Measurements from ENCODE around the gene NAA30. TPM values are rescaled to one million over a fixed set of nuclear protein-coding genes. Genes with fewer than 3 reads are reported as not detected.

NAA30 gene
- total RNA-seq, 2 experiments from 2014 or later = 21.0 to 22.2 TPM

- CTCF ChIA-PET = no interaction called here
- POLR2A ChIA-PET = no interaction called here
These were observed 1.3 kb downstream of the NAA30 start for GRCh38 chr14:57391517-57392195.

- CTCF ChIA-PET = no interaction called here
- POLR2A ChIA-PET = no interaction called here
These were observed 2.4 kb downstream of the NAA30 start for GRCh38 chr14:57392830-57393229.

DNA sequence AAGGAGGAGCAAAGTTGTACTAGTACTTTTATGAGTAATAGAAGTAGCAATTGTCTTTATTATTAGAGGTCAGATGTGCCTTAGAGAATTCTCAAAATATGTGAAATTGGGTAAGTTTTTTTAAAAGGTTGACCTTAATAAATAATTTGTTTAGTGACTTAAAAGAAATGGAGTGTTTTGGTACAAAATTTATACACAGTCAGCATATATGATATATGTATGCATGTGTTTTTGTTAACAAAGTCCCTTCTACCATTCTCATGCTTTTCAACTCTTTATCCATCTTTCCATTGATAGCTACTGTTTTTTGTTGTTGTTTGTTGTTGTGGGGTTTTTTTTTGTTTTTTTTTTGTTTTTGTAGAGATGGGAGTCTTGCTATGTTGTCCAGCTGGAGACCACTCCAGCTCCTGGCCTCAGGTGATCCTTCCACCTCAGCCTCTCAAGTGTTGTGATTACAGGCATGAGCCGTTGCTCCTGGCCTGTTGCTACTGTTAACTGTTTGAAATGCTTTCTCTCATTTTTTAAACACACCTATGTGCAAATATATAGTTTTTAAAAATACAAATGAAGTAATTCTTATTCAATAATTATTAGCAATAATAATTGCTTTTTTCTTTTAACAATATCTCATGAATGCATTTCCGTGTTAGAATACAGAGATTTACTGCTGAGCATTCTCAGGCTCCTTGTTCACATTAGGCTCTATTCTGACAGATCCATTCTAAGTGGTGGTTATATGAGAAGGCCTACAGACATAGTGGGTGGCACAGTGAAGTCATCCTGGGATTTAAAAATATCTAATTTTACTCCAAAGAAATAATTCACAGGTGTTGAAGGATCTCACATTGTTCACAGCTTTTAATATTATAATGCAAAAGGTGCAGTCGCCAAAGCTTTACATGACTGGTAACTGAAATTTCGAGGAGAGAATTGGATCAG lies 10.4 kb downstream of the NAA30 start:
- POLR2A ChIA-PET = no interaction called here
- CTCF ChIA-PET = no interaction called here

GRCh38 chr14:57401501-57401900 lies 11.1 kb downstream of the NAA30 start:
- ChIA-PET CTCF (no interaction called here), POLR2A (no interaction called here)

GRCh38 chr14:57402173-57402852 lies 11.9 kb downstream of the NAA30 start:
- ChIA-PET POLR2A (no interaction called here), CTCF (interaction anchor here (0.7 kb wide), 2 partner anchors 337 to 910 kb away, joined by 4 read pairs; no protein-coding TSS in a partner anchor)

DNA sequence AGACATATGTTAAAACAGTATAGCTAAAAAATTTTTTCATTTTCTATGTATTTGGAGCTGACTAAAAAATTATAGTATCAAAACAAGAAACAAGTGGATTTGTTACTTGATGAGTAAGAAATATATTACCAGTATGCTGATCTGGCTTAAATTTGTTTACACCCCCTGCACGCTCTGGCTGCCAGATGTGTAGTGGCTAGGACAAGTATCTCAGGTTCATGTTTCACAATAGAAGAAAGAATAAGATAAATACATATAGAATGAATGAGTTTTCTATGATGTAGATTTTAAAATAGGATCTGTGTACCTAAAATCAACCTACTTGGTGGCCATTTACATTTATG lies 13.1 kb downstream of the NAA30 start:
- POLR2A ChIA-PET = no interaction called here
- CTCF ChIA-PET = no interaction called here

DNA sequence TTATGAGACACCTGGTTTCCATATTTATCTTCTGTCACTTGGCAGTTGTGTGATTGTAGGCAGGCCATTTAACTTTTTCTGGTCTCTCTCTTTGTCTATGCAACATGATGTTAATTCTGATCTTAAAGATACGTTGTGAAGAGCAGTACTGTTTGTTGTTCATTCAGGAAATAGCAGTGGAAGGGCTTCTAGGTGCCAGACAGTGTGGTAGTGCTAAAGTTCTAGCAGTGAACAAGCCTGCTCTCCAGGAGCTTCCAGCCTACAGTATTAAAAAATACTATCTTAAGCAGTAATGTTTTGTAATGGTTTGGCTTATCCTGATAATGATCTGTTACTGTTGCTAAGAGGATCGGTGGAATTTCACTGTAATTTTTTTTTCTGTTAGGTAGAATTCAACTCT lies 15.2 kb downstream of the NAA30 start:
- CTCF ChIA-PET = no interaction called here
- POLR2A ChIA-PET = interaction anchor here (0.5 to 0.6 kb wide), 2 partner anchors 12 to 229 kb away, joined by 3 to 5 read pairs; no protein-coding TSS in a partner anchor

DNA sequence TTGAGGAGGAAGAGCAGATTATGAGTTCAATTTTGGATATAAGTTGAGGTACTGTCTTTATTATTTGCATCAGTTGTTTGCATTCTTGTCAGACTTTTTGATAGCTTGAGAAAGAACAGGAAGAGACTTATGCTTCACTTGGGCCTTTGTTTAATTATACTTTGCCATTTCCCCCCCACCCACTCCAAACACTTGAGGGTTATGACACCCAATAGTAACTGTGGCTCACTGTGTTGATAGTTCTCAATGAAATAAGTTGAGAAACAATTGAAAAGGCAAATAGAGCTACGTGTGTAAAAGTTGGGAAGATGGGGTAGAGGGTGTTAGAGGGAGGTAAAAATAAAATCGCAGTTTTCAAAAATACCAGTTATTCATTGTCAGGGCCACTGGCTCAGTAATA lies 17.7 kb downstream of the NAA30 start:
- ChIA-PET CTCF (no interaction called here), POLR2A (no interaction called here)

GRCh38 chr14:57408634-57409033 lies 18.2 kb downstream of the NAA30 start:
- CTCF ChIA-PET = no interaction called here
- POLR2A ChIA-PET = no interaction called here

GRCh38 chr14:57412341-57412740 lies 22.0 kb downstream of the NAA30 start:
- POLR2A ChIA-PET = no interaction called here
- CTCF ChIA-PET = no interaction called here

GRCh38 chr14:57413849-57414248 lies 23.5 kb downstream of the NAA30 start:
- ChIA-PET CTCF (no interaction called here), POLR2A (no interaction called here)

DNA sequence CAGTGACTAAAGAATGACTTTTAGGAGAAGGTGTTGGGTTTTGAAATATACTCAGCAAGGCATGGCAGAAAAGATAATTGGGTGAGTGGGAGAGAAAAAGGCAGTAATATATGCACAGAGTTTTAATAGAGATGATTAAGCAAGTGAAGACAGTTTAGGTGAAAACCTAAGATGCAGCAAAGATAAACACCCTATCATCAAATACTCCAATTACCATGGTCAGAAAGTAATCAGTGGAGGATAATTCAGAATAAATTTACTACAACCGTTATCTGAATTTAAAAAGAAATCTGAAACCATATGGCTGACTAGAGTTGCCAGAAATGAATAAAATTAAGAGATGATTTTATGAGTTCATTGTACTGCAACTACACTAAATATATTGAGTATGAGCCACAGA lies 26.8 kb downstream of the NAA30 start:
- ChIA-PET POLR2A (interaction anchor here (0.7 kb wide), 1 partner anchor 12 kb away, joined by 5 read pairs; no protein-coding TSS in a partner anchor), CTCF (no interaction called here)

DNA sequence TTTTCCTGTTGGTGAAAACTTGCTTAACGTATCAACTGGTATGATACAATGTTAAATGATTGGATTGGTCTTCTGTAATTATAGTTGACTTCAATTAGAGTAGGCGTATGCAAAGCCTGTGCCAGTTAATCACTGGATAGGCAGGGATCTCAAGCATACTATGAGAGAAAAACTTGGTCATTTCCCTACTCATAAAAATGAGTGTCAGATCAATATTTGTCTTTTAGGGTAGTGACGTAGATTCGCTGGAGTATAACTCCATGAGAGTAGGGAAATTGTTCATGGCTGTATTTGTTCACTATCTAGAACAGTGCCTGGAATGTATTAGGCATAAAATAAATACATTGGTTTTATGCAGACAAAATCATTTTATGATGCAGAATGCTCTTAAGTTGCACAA lies 28.6 kb downstream of the NAA30 start:
- ChIA-PET POLR2A (no interaction called here), CTCF (no interaction called here)

GRCh38 chr14:57420033-57420432 lies 29.6 kb downstream of the NAA30 start:
- ChIA-PET POLR2A (no interaction called here), CTCF (no interaction called here)

DNA sequence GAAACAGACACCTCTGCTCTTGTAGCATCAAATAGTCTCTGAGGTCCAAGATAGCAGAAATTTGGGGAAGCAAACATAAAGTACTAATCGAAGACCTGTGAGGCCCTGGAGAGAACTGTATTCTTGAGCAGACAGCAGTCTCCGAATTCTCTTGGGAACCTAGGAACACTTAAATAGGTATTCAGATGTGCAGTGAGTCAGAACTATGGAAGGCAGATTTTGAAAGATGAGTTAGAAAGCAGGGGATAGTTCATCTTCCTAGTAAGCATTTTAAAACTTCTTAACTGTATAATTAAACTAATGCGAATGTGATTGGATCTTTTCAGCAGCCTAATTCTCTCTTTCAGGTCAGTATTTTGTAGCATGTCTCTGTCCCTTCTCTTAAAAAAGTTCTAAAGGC lies 30.6 kb downstream of the NAA30 start:
- POLR2A ChIA-PET = no interaction called here
- CTCF ChIA-PET = no interaction called here

GRCh38 chr14:57435923-57436322 lies 45.5 kb downstream of the NAA30 start:
- ChIA-PET POLR2A (no interaction called here), CTCF (no interaction called here)

- ChIA-PET CTCF (no interaction called here), POLR2A (no interaction called here)
These were observed 71.5 kb downstream of the NAA30 start for GRCh38 chr14:57461777-57462320.

- POLR2A ChIA-PET = no interaction called here
- CTCF ChIA-PET = no interaction called here
These were observed 72.2 kb downstream of the NAA30 start for GRCh38 chr14:57462551-57462950.

DNA sequence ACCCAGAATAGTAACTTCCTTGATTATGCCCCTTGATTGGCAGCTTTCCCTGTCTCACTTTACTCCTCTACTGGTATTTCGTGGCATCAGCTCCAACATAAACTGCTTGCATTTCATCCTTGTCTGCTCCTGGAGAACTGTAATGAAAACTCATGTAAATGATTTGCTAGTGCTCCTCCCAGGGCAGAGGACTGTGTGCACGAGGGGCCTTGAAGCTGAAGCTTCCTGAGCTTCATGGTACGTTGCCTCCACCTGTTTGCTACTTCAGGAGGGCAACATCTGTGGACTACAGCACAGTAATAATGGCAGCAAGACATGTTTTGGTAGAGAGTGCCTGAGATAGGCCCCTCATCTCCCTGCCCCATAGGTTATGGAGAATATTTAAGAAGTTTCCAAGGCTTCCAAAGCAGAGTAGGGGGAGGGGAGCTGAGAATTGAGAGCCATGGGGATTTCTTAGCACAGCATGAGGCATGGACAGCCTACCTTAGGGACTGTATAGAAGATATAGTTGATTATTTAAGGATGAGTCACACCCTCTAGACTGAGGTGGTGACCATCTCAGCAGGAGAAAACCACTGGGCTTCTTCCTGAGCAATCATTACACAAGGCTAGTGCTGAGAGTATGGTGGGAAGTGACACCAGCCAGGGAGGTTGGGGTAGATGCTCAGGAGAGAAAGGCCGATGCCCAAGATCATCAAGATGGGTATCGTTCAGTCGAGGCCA lies 73.8 kb downstream of the NAA30 start:
- POLR2A ChIA-PET = no interaction called here
- CTCF ChIA-PET = no interaction called here

All from activated CD8-positive, alpha-beta memory T cell treated with anti-CD3 and anti-CD28 coated beads for 36 hours (primary cell).